Measurements from ENCODE around the gene TCAF1.

DNA sequence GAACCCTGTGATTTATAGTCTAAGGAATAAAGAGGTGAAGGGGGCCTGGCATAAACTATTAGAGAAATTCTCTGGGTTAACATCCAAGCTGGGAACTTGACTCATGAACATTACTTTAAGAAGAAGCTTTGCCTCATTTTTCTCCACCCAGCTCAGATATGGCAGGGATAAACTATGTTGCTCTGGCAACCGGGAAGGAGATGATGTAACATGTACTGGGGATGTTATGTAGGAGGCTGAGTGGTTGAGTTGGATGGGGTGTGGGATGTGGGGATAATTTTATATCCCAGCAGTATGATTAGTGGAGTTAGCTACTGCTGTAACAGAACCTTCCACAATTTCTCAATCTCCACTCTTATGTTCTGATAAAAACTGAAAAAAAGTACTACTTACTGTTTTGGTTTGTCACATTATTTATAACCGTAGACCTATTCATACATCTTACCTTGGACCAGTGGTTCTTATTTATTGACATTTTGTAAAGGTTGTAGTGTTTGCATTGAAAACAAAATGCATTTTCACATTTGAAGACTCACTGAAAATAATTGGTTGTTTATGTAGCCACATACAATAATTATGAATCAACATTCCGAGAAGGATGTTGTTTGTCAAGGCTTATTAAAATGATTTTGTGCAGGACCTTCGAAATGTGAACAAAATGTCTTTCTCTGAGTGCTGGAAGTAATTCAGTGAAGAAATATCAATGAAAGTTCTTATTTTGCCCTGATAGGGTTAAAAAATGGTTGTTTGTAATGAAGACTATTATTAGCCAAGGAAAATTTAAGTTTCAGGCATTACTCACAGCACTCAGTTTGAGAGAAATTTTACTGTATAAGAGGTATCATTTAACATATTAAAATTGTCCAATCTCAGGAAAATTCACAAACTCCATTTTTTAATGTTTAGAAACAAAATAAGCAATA, 34.4 kb upstream of the TCAF1 start:
- TF ChIP-seq EZH2 (IDR thresholded peaks at IDR 0.05; ENCODE audit: borderline replicate concordance, insufficient read depth, low read depth, low read length, poor library complexity, severe bottlenecking) (no peak), CTCF (IDR thresholded peaks at IDR 0.05) (no peak)
